WTC11 (cell line): ENCODE measurements around the gene HOXB5. TPM values are rescaled to one million over a fixed set of nuclear protein-coding genes. Genes with fewer than 3 reads are reported as not detected.

Source experiments
- ATAC-seq: fragments of 200-7000 bp; cut with Tn5 transposase; 2 replicates; pipeline ENCODE4 v1.10.0; 2021; ENCODE audit warnings: mild to moderate bottlenecking, moderate library complexity
- CTCF ChIA-PET: fragments of 300-600 bp; sonication (Branson Sonifier 250); formaldehyde crosslinking; loops from one replicate; lab custom pipeline; 2021; ENCODE audit warnings: antibody characterized with exemption; lab: Charles Lee
- POLR2A ChIA-PET: fragments of 350-600 bp; sonication (Branson Sonifier 250); formaldehyde crosslinking; loops from one replicate; lab custom pipeline; 2021; ENCODE audit warnings: antibody characterized with exemption; lab: Charles Lee
- DNase-seq: peaks from one replicate; pipeline ENCODE4 v3.0.0; 2021; ENCODE audit warnings: low spot score
- H3K27ac Mint-ChIP-seq: 2 replicates; pipeline ENCODE4 v1.8.0; 2021; ENCODE audit warnings: mixed read lengths
- H3K27me3 Mint-ChIP-seq: 2 replicates; pipeline ENCODE4 v1.8.0; 2021; ENCODE audit warnings: low read depth, mild to moderate bottlenecking, moderate library complexity, mixed read lengths
- H3K36me3 Mint-ChIP-seq: 2 replicates; pipeline ENCODE4 v1.8.0; 2021; ENCODE audit warnings: mixed read lengths
- H3K4me1 Mint-ChIP-seq: 2 replicates; pipeline ENCODE4 v1.8.0; 2022; ENCODE audit warnings: mixed read lengths
- H3K4me3 Mint-ChIP-seq: 2 replicates; pipeline ENCODE4 v1.8.0; 2021; ENCODE audit warnings: mild to moderate bottlenecking, moderate library complexity, mixed read lengths
- H3K9me3 Mint-ChIP-seq: 2 replicates; pipeline ENCODE4 v1.8.0; 2021; ENCODE audit warnings: mixed read lengths
- CDX4 ChIP-seq: fragments of 250-450 bp; sonication (Bioruptor Pico); IDR thresholded peaks from 2 replicates; pipeline ENCODE4 v1.9.0; 2021; ENCODE audit warnings: moderate library complexity, mild to moderate bottlenecking, inconsistent platforms, borderline replicate concordance
- CREB1 ChIP-seq: sonication (generic); formaldehyde crosslinking; IDR thresholded peaks from 2 replicates; pipeline ENCODE4 v1.8.0; 2023; ENCODE audit warnings: mild to moderate bottlenecking, missing genetic modification reagents
- E2F5 ChIP-seq: sonication (generic); formaldehyde crosslinking; IDR thresholded peaks from 2 replicates; pipeline ENCODE4 v1.8.1; 2022; ENCODE audit warnings: mild to moderate bottlenecking, moderate library complexity, missing genetic modification reagents
- ETV6 ChIP-seq: sonication (generic); formaldehyde crosslinking; IDR thresholded peaks from 2 replicates; pipeline ENCODE4 v1.8.1; 2022; ENCODE audit warnings: mild to moderate bottlenecking, missing genetic modification reagents
- GRHL2 ChIP-seq: fragments of 250-450 bp; sonication (Bioruptor Pico); IDR thresholded peaks from 2 replicates; pipeline ENCODE4 v1.8.0; 2022; ENCODE audit warnings: mild to moderate bottlenecking, moderate library complexity; ENCODE audit not compliant: insufficient replicate concordance, severe bottlenecking
- MXD4 ChIP-seq: fragments of 250-450 bp; sonication (Bioruptor Pico); IDR thresholded peaks from 2 replicates; pipeline ENCODE4 v1.8.0; 2021; ENCODE audit warnings: mild to moderate bottlenecking, moderate library complexity, borderline replicate concordance
- MYBL2 ChIP-seq: sonication (generic); formaldehyde crosslinking; IDR thresholded peaks from 2 replicates; pipeline ENCODE4 v1.8.1; 2023; ENCODE audit warnings: mild to moderate bottlenecking, moderate library complexity, missing genetic modification reagents
- NFYB ChIP-seq: sonication (generic); formaldehyde crosslinking; conservative IDR thresholded peaks from 2 replicates; pipeline ENCODE4 v1.8.0; 2022; ENCODE audit warnings: low read depth, missing genetic modification reagents
- OVOL2 ChIP-seq: fragments of 250-450 bp; sonication (Bioruptor Pico); IDR thresholded peaks from 2 replicates; pipeline ENCODE4 v1.9.0; 2021; ENCODE audit warnings: mild to moderate bottlenecking, borderline replicate concordance
- PRRX2 ChIP-seq: fragments of 250-450 bp; sonication (Bioruptor Pico); IDR thresholded peaks from 2 replicates; pipeline ENCODE4 v1.8.0; 2021; ENCODE audit warnings: mild to moderate bottlenecking
- SMAD4 ChIP-seq: sonication (generic); formaldehyde crosslinking; IDR thresholded peaks from 2 replicates; pipeline ENCODE4 v1.8.0; 2022; ENCODE audit warnings: mild to moderate bottlenecking, missing genetic modification reagents
- TEAD4 ChIP-seq: sonication (generic); formaldehyde crosslinking; IDR thresholded peaks from 2 replicates; pipeline ENCODE4 v1.8.0; 2022; ENCODE audit warnings: mild to moderate bottlenecking, missing genetic modification reagents
- USF2 ChIP-seq: sonication (generic); formaldehyde crosslinking; IDR thresholded peaks from 2 replicates; pipeline ENCODE4 v1.8.1; 2023; ENCODE audit warnings: mild to moderate bottlenecking, missing genetic modification reagents, moderate library complexity
- ZNF232 ChIP-seq: sonication (generic); formaldehyde crosslinking; IDR thresholded peaks from 2 replicates; pipeline ENCODE4 v1.8.0; 2022; ENCODE audit warnings: mild to moderate bottlenecking, missing genetic modification reagents
- ZNF512 ChIP-seq: sonication (generic); formaldehyde crosslinking; IDR thresholded peaks from 2 replicates; pipeline ENCODE4 v1.8.1; 2022; ENCODE audit warnings: missing genetic modification reagents, borderline replicate concordance
- total RNA-seq: library from RNA; stranded (reverse); gene quantifications from 3 replicates; pipeline ENCODE4 v1.2.3, GENCODE V29; 2021
- TF ChIP-seq, protein P1 (sequence below): sonication (generic); formaldehyde crosslinking; IDR thresholded peaks from 2 replicates; pipeline ENCODE4 v1.8.0; 2022; ENCODE audit warnings: mild to moderate bottlenecking, missing genetic modification reagents
- TF ChIP-seq, protein P2 (sequence below): sonication (generic); formaldehyde crosslinking; IDR thresholded peaks from 2 replicates; pipeline ENCODE4 v1.8.0; 2022; ENCODE audit warnings: mild to moderate bottlenecking, missing genetic modification reagents

Gene HOXB5
- total RNA-seq, 1 experiment from 2014 or later: not detected

- TF ChIP-seq ZNF512 (CRISPR knock-in tag) (no peak), E2F5 (CRISPR knock-in tag) (no peak), ZNF232 (CRISPR knock-in tag) (no peak), MXD4 (CRISPR knock-in tag) (no peak), PRRX2 (CRISPR knock-in tag) (no peak), SMAD4 (CRISPR knock-in tag) (no peak)
These were observed 48.0 kb downstream of the HOXB5 start (continued) for GRCh38 chr17:48545539-48545938.

DNA sequence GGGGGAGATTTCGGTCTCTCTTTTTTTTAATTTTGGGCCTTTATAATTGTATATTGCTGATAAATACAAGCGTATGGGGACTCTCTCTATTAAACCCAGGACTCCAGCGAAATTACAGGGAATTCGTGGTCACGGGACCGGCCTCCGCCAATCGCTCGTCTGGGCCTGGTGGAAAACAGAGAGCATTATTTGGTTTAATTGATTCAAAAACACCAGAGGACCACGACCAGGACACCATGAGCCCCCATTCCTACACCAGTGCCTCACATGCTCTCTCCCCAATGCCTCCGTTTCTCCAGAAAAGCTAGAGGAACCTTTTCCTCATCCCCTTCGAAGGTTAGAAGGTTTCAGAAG lies 48.6 kb downstream of the HOXB5 start, which contains the start of gene HOXB2:
TSS of gene HOXB2 (minus strand) at position 88 of the 354 bp plus-strand sequence. CDS start 198 bp downstream, outside the sequence.
- CTCF ChIA-PET: no interaction called here
- DNase-seq: no peak
- H3K27ac Mint-ChIP-seq: no peak within 1 kb of the TSS

GRCh38 chr17:48544349-48545021 lies 49.1 kb downstream of the HOXB5 start:
- DNase-seq (peak; percentile 70), ATAC-seq (no peak)
- H3K27me3 Mint-ChIP-seq: peaks cover 99% of the 10 kb centered on the region; the same call in 1 of the 2 replicates
- POLR2A ChIA-PET: no interaction called here
- peaks cover 78% of the 10 kb centered on the region for H3K4me1 Mint-ChIP-seq
- peak overlapping the region; percentile 69 for H3K4me3 Mint-ChIP-seq
- H3K36me3 Mint-ChIP-seq: no peaks in the 10 kb centered on the region
- no peak overlapping the region for H3K27ac Mint-ChIP-seq
- CTCF ChIA-PET: interaction anchor here (0.5 to 0.9 kb wide), 2 partner anchors 19 to 28 kb away, joined by 3 read pairs; no protein-coding TSS in a partner anchor
- no peaks in the 10 kb centered on the region for H3K9me3 Mint-ChIP-seq
- TF ChIP-seq CDX4 (CRISPR knock-in tag) (no peak), ZNF512 (CRISPR knock-in tag) (no peak), GRHL2 (CRISPR knock-in tag) (no peak), TEAD4 (CRISPR knock-in tag) (no peak), OVOL2 (CRISPR knock-in tag) (no peak), ETV6 (CRISPR knock-in tag) (no peak), CREB1 (no peak), MYBL2 (CRISPR knock-in tag) (no peak)
- TF ChIP-seq, protein P1, sequence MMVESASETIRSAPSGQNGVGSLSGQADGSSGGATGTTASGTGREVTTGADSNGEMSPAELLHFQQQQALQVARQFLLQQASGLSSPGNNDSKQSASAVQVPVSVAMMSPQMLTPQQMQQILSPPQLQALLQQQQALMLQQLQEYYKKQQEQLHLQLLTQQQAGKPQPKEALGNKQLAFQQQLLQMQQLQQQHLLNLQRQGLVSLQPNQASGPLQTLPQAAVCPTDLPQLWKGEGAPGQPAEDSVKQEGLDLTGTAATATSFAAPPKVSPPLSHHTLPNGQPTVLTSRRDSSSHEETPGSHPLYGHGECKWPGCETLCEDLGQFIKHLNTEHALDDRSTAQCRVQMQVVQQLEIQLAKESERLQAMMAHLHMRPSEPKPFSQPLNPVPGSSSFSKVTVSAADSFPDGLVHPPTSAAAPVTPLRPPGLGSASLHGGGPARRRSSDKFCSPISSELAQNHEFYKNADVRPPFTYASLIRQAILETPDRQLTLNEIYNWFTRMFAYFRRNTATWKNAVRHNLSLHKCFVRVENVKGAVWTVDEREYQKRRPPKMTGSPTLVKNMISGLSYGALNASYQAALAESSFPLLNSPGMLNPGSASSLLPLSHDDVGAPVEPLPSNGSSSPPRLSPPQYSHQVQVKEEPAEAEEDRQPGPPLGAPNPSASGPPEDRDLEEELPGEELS (CRISPR knock-in tag): no peak

More for the DNA sequence above, 48.6 kb downstream of the HOXB5 start, which contains the start of gene HOXB2:
- POLR2A ChIA-PET: no interaction called here
- Mint-ChIP-seq H3K36me3 (no peaks in the 10 kb centered on the region), H3K9me3 (no peaks in the 10 kb centered on the region), H3K4me3 (peak within 1 kb of the TSS; percentile 69), H3K27me3 (peaks cover 99% of the 10 kb centered on the region; the same call in 1 of the 2 replicates), H3K4me1 (peaks cover 80% of the 10 kb centered on the region)
- TF ChIP-seq USF2 (CRISPR knock-in tag): peak; percentile 41; the same call in 1 of the 2 replicates
- TF ChIP-seq NFYB (CRISPR knock-in tag): peak; percentile 55; the same call in 1 of the 2 replicates
- TF ChIP-seq, protein P2, sequence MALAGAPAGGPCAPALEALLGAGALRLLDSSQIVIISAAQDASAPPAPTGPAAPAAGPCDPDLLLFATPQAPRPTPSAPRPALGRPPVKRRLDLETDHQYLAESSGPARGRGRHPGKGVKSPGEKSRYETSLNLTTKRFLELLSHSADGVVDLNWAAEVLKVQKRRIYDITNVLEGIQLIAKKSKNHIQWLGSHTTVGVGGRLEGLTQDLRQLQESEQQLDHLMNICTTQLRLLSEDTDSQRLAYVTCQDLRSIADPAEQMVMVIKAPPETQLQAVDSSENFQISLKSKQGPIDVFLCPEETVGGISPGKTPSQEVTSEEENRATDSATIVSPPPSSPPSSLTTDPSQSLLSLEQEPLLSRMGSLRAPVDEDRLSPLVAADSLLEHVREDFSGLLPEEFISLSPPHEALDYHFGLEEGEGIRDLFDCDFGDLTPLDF: no peak
- ATAC-seq: no peak
